ENCODE data around the gene ATPAF1.

The ATPAF1 gene

DNA sequence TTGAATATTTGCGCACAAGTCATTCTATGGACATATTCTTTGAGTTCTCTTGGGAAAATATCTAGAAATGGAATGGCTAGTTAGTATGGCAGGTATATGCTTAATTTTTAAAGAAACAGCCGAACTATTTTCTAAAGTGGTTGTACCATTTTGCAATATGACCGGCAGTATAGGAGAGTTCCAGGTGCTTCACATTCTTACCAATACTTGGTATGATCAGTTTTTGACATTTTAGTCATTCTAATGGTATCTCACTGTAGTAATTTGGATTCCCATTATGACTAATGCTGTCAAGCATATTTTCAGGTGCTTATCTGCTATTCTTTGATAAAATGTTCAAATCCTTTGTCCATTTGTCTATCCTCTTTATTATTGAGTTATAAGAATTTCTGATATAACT, 20.6 kb downstream of the ATPAF1 start:
- TF ChIP-seq FOXM1 (IDR thresholded peaks at IDR 0.05; ENCODE audit: borderline replicate concordance, low read depth) (no peak), TCF12 (IDR thresholded peaks at IDR 0.05; ENCODE audit: low read depth) (no peak), CREB1 (IDR thresholded peaks at IDR 0.05; ENCODE audit: low read depth) (no peak), NFIC (IDR thresholded peaks at IDR 0.05) (no peak), RAD21 (IDR thresholded peaks at IDR 0.05; ENCODE audit: low read depth) (no peak), TAF1 (IDR thresholded peaks at IDR 0.05; ENCODE audit: low read depth) (no peak), YY1 (IDR thresholded peaks at IDR 0.05; ENCODE audit: low read depth) (no peak)
- TF ChIP-seq, protein P1, sequence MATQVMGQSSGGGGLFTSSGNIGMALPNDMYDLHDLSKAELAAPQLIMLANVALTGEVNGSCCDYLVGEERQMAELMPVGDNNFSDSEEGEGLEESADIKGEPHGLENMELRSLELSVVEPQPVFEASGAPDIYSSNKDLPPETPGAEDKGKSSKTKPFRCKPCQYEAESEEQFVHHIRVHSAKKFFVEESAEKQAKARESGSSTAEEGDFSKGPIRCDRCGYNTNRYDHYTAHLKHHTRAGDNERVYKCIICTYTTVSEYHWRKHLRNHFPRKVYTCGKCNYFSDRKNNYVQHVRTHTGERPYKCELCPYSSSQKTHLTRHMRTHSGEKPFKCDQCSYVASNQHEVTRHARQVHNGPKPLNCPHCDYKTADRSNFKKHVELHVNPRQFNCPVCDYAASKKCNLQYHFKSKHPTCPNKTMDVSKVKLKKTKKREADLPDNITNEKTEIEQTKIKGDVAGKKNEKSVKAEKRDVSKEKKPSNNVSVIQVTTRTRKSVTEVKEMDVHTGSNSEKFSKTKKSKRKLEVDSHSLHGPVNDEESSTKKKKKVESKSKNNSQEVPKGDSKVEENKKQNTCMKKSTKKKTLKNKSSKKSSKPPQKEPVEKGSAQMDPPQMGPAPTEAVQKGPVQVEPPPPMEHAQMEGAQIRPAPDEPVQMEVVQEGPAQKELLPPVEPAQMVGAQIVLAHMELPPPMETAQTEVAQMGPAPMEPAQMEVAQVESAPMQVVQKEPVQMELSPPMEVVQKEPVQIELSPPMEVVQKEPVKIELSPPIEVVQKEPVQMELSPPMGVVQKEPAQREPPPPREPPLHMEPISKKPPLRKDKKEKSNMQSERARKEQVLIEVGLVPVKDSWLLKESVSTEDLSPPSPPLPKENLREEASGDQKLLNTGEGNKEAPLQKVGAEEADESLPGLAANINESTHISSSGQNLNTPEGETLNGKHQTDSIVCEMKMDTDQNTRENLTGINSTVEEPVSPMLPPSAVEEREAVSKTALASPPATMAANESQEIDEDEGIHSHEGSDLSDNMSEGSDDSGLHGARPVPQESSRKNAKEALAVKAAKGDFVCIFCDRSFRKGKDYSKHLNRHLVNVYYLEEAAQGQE (IDR thresholded peaks at IDR 0.05; ENCODE audit: low read depth) = no peak

DNA sequence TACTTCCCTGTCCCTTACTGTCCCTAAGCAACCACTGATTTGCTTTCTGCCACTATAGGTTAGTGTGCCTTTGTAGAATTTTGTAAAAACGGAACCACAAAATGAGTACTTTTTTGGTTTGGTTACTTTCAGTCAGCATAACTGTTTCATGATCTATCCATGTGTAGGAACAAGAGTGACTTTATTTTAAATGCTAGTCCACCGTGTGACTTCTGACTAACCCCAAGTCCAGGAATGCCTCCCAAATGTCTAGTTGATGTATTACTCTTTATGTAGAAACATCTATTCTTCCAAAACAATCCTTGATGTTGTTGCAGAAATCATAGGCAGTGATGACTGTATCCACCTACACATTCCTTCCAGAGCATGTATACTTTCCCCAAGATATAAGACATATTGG, 21.3 kb downstream of the ATPAF1 start:
- TF ChIP-seq EGR1 (IDR thresholded peaks at IDR 0.05) (no peak), RAD21 (IDR thresholded peaks at IDR 0.05; ENCODE audit: low read depth) (no peak), TAF1 (IDR thresholded peaks at IDR 0.05; ENCODE audit: low read depth) (no peak)
- TF ChIP-seq, protein P2, sequence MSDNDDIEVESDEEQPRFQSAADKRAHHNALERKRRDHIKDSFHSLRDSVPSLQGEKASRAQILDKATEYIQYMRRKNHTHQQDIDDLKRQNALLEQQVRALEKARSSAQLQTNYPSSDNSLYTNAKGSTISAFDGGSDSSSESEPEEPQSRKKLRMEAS (IDR thresholded peaks at IDR 0.05) = no peak

DNA sequence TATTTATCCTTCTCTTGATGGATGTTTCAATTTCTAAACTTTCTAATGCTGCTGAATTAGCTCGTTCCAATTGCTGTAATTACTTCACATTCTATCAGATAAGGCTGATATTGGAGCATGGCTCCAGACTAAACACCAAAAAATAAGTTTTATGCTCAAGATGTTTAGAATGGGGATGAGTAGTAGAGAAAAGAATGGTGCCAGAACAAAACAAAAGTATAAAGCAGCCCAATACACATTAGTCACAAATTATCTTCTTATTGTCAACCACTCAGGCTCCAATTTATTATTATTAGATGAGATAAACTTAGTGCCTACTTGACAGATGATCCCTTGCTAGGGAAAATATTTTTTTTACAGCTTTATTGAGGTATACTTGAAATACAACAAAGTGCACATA, 21.8 kb downstream of the ATPAF1 start:
- TF ChIP-seq, protein P1 (IDR thresholded peaks at IDR 0.05; ENCODE audit: low read depth) = no peak
- no peak for TF ChIP-seq EGR1 (IDR thresholded peaks at IDR 0.05)
- TF ChIP-seq NFIC (IDR thresholded peaks at IDR 0.05) = no peak
- TF ChIP-seq CREB1 (IDR thresholded peaks at IDR 0.05; ENCODE audit: low read depth) = no peak
- TF ChIP-seq, protein P2 (IDR thresholded peaks at IDR 0.05) = no peak
- TF ChIP-seq, protein P3, sequence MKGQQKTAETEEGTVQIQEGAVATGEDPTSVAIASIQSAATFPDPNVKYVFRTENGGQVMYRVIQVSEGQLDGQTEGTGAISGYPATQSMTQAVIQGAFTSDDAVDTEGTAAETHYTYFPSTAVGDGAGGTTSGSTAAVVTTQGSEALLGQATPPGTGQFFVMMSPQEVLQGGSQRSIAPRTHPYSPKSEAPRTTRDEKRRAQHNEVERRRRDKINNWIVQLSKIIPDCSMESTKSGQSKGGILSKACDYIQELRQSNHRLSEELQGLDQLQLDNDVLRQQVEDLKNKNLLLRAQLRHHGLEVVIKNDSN (IDR thresholded peaks at IDR 0.05) = no peak
- no peak for TF ChIP-seq ZBTB7A (IDR thresholded peaks at IDR 0.05; ENCODE audit: low read depth)
- TF ChIP-seq TEAD4 (IDR thresholded peaks at IDR 0.05) = no peak
- TF ChIP-seq FOXM1 (IDR thresholded peaks at IDR 0.05; ENCODE audit: borderline replicate concordance, low read depth) = no peak
- TF ChIP-seq TCF12 (IDR thresholded peaks at IDR 0.05; ENCODE audit: low read depth) = no peak
- TF ChIP-seq RAD21 (IDR thresholded peaks at IDR 0.05; ENCODE audit: low read depth) = no peak
- no peak for TF ChIP-seq EP300 (IDR thresholded peaks at IDR 0.05; ENCODE audit: borderline replicate concordance)
- no peak for TF ChIP-seq YY1 (IDR thresholded peaks at IDR 0.05; ENCODE audit: low read depth)
- TF ChIP-seq TAF1 (IDR thresholded peaks at IDR 0.05; ENCODE audit: low read depth) = no peak
- no peak for TF ChIP-seq CEBPB (IDR thresholded peaks at IDR 0.05)

DNA sequence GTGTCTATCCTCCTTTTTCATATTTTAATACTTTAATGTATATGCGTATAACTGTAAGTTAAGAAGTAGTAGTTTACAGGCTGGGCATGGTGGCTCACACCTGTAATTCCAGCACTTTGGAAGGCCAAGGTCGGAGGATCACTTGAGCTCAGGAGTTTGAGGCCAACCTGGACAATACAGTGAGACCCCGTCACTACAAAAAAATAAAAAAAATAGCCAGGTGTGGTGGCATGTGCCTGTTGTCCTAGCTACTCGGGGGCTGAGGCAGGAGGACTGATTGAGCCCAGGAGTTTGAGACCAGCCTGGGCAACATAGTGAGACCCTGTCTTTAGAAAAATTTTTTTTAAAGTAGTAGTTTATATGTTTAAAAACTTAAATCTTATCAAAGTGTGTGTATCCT, 22.3 kb downstream of the ATPAF1 start:
- TF ChIP-seq RAD21 (IDR thresholded peaks at IDR 0.05; ENCODE audit: low read depth) (no peak), CEBPB (IDR thresholded peaks at IDR 0.05) (no peak), EGR1 (IDR thresholded peaks at IDR 0.05) (no peak), FOXM1 (IDR thresholded peaks at IDR 0.05; ENCODE audit: borderline replicate concordance, low read depth) (no peak), NFIC (IDR thresholded peaks at IDR 0.05) (no peak), TCF12 (IDR thresholded peaks at IDR 0.05; ENCODE audit: low read depth) (no peak), TEAD4 (IDR thresholded peaks at IDR 0.05) (no peak), ZBTB7A (IDR thresholded peaks at IDR 0.05; ENCODE audit: low read depth) (no peak), EP300 (IDR thresholded peaks at IDR 0.05; ENCODE audit: borderline replicate concordance) (no peak), TAF1 (IDR thresholded peaks at IDR 0.05; ENCODE audit: low read depth) (no peak), YY1 (IDR thresholded peaks at IDR 0.05; ENCODE audit: low read depth) (no peak), CREB1 (IDR thresholded peaks at IDR 0.05; ENCODE audit: low read depth) (no peak)
- TF ChIP-seq, protein P3 (IDR thresholded peaks at IDR 0.05) = no peak
- TF ChIP-seq, protein P2 (IDR thresholded peaks at IDR 0.05) = no peak
- TF ChIP-seq, protein P1 (IDR thresholded peaks at IDR 0.05; ENCODE audit: low read depth) = no peak
